ENCODE measurements around the gene GDPD5.

GRCh38 chr11:75527130-75527529 lies 1.4 kb upstream of the GDPD5 start:
- TF ChIP-seq ZFP3 (CRISPR knock-in tag; IDR thresholded peaks at IDR 0.05) (no peak), TOX (CRISPR knock-in tag; IDR thresholded peaks at IDR 0.05; ENCODE audit: borderline replicate concordance) (no peak), CREB5 (CRISPR knock-in tag; IDR thresholded peaks at IDR 0.05; ENCODE audit: low read depth) (no peak), ISL1 (CRISPR knock-in tag; IDR thresholded peaks at IDR 0.05) (no peak), RARB (CRISPR knock-in tag; IDR thresholded peaks at IDR 0.05) (no peak)
